NCI-H1092 (cell line): ENCODE measurements around the gene ZNF212.
"Not testable (repeated sequence)": the region's sequence is repeated elsewhere in the genome, so short reads cannot be mapped to it uniquely, and the experiment has no call there.

Experiments used
- DNase-seq: peaks from one replicate; lab custom pipeline; 2025; lab: John Stamatoyannopoulos, UW

The ZNF212 gene

DNA sequence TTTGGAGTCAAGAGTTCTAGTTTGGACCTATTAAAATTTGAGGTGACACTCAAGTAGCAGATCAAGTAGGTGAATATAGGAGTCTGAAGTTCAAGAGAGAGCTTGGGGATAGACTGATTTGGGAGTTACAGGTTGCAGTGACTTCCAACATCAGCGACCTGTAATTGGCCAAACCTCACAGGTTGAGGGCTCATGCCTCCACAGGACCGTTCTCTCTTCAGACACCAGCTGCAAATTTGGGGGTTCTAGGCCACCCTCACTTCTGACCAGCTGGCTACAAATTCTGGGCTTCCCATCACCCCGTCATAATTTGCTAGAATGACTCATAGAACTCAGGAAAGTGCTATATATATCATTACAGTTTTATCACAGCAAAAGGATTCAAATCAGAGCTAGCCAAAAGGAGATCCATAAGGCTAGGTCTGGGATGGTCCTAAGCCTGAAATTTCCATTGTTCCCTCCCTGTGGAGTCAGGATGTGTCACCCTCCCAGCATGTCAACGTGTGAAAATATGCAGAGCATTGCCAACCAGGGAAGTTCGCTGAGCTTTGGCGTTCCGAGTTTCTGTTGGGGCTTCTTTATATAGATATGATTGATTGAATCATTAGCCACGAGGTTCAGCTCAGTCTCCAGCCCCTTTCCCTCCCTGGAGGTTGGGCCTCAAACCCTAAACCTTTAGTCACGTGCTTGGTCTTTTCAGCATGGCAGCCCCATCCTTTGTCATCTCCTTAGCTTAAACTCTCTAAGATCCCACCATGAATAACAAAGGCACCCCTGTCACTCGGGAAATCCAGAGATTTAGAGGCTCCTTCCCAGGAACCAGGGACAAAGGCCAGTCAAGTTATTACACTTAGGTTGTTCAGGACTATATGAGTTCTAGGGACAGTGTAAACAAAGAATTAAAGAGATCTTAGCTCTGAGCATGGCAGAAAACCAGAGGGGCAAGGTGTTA is 20.7 kb upstream of the ZNF212 start:
- DNase-seq = no peak

DNA sequence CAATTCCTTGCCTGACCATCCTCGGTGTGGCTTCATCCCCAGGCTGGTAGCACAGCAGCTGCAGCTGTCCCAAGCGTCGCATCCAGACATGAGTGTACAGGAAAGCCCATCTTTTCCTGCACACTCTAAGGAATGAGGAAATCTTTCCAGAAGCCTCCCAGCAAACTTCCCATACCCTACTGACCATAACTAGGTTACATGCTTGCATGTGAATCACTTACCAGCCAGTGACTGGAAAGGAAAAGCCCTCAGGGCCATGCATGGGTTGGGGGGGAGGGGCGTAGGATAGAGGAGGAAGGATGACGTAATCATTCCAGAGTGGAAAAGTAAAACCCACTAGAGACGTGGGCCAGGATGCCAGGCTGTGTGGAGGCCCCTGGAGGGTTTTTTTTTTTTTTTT is 18.9 kb upstream of the ZNF212 start:
- DNase-seq = no peak

DNA sequence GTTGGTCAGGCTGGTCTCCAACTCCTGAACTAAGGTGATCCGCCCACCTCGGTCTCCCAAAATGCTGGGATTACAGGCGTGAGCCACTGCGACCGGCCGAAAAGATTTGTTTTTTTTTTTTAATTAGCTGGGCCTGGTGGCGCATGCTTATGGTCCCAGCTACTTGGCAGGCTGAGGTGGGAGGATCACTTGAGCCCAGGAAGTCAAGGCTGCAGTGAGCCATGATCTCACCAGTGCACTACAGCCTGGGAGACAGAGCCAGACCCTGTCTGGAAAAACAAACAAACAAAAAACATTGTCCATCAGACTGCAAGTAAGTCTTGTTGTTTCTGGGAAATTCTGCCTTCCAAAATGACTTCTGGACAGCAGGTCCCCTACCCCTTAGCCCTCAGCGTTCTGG is 16.3 kb upstream of the ZNF212 start:
- no peak for DNase-seq

DNA sequence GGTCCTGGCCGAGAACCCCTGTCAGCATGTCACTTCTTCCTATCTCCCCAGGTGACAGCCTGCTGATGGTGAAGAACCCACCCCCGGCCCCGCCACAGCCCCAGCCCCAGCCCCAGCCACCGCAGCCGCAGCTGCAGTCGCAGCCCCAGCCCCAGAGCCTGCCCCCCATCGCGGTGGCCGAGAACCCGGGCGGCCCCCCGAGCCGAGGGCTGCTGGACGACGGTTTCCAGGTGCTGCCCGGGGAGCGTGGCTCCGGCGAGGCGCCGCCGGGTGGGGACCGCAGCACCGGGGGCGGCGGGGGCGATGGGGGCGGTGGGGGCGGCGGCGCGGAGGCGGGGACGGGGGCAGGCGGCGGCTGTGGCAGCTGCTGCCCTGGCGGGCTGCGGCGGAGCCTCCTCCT is 15.7 kb upstream of the ZNF212 start:
- DNase-seq = no peak

DNA sequence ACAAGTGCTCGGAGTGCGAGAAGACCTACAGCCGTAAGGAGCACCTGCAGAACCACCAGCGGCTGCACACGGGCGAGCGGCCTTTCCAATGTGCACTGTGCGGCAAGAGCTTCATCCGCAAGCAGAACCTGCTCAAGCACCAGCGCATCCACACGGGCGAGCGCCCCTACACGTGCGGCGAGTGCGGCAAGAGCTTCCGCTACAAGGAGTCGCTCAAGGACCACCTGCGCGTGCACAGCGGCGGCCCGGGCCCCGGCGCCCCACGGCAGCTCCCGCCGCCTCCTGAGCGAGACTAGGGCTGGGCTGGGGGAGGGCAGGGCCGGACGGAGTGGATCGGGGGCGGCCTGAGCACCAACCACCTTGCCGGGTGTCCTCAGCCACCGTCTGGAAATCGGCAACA is 15.1 kb upstream of the ZNF212 start:
- no peak for DNase-seq

DNA sequence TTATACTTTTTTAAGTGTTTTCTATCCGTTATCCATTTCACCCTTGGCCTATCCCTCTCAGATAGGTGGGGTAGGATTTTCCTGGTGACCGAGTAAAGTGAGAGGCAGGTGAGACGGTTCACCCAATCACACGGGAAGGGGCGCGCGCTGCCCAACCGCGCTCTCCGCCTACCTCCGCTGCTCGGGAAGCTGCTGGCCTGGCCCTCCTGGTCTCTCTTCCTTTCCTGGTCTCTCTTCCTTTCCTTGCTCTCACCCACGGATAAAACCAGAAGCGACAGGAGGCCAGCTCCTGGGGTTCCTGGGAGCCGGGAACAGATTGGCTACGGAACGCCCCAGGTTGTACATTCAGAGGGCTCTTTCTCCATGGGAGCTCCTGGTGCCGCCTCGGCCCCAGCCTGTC is 14.3 kb upstream of the ZNF212 start:
- DNase-seq = no peak

DNA sequence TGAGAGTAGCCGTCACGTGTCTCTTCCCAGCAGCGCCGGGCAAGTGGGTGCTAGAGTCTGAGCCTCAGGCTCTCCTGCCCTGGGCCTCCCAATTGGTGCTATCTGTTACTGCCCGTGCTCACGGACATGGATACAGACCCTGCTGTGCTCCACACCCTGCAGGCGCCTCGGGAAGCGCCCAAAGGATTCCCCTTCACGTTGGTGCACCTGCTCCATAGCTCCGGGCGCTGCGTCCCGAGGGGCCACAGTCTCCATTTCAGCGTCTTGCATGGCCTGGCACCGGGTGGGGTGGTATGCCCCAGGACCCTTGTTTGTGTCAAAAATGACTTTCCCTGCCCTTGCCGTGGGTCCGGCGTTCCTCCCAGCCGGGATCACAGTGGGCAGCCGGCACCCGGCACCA is 13.8 kb upstream of the ZNF212 start:
- DNase-seq = no peak

DNA sequence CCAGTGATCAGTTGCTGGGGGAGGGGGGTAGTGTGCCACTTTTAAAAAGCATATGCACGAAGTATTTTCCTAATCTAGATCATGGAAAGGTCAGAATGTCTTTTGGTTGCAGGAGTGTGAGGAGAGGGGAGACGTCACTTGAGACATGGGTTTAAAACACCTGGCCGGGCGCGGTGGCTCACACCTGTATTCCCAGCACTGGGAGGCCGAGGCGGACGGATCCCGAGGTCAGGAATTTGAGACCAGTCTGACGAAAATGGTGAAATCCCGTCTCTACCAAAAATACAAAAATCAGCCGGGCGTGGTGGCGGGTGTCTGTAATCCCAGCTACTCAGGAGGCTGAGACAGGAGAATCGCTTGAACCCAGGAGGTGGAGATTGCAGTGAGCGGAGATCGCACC is 13.1 kb upstream of the ZNF212 start:
- not testable (repeated sequence) for DNase-seq

DNA sequence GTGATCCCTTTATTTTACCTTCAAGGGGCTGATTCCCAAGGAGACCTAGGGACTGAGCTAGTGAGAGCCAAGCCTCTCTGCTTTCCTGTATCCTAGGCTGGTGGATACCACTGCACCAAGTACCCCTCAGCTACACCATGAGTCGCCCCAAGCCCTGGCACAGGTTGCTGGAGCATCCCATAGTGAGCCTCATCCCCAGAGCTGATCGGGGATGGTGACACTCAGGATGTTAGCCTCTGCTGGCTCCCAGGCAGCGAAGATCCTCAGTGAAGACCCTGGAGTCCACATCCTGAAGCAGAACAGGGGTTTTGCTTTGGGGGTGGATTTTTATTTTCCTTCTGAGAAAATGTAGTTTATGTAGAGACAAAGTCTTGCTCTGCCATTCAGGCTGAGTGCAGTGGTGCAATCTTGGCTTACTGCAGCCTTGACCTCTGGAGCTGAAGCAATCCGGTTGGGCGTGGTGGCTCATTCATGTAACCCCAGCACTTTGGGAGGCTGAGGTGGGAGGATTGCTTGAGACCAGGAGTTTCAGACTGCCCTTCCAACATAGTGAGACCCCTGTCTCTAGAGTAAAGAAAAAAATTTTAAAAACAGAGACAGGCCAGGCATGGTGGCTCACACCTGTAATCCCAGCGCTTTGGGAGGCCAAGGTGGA is 12.5 kb upstream of the ZNF212 start:
- no peak for DNase-seq

DNA sequence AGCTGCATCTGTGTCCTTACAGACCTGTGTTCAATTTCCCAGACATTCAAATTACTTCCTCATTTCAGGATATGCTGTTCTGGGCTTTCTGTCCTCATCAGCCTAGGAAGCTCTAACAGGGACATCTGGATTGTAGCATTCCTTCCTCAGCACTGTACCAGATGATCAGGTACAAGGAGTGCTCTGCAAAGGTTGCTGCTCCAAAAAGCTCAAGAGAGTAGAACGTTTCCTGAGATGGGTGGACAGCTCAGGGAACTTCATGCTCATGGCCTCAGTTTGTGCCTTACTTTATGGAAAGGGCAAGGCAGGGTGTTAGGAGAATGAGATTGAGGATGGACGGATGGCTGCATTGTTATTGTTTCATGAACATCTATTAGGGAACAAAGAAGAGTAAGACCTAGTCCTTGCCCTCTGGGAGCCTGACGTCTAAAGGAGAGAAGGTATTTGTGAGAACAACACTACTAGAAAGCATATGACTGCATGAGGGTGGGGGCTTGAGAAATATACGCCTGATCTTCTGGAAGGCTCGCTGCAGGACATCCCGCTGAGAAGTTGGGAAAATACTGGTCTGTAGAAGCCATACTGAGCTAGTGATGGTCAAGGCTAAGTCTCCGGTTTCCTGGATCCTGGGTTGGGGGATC is 10.5 kb upstream of the ZNF212 start:
- no peak for DNase-seq

DNA sequence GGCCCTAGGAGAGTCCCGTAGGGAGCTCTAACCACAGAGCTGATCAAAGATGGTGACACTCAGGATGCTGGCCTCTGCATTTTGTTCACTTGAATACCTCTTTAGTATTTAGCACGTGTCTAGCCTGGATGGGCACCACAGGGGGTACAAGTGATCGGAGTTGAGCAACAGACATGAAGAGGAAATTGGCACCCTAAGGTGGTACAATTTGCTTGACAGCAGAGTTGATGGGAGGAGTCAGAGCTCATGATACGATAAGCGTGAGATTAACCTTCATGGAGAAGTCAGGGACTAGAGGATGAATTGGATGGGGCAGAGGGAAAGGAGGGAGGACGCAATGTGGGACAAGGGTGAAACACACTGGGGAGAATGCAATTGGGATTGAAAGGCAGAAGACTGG is 9.9 kb upstream of the ZNF212 start:
- DNase-seq = no peak

DNA sequence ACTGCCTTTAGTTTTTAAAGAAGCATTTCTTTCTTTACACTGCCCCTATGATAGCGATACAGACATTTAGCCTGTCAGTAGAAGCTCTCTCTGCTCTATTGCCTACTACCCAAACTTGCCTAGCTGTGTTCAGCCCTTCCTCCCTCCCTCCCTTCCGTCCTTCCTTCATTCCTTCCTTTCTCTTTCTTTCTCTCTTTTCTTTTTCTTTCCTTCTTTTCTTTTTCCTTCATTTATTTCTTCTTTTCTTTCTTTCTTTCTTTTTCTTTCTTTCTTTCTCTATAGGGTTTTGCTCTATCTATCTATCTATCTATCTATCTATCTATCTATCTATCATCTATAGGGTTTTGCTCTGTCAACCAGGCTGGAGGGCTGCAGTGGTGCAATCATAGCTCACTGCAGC is 7.1 kb upstream of the ZNF212 start:
- DNase-seq = no peak

DNA sequence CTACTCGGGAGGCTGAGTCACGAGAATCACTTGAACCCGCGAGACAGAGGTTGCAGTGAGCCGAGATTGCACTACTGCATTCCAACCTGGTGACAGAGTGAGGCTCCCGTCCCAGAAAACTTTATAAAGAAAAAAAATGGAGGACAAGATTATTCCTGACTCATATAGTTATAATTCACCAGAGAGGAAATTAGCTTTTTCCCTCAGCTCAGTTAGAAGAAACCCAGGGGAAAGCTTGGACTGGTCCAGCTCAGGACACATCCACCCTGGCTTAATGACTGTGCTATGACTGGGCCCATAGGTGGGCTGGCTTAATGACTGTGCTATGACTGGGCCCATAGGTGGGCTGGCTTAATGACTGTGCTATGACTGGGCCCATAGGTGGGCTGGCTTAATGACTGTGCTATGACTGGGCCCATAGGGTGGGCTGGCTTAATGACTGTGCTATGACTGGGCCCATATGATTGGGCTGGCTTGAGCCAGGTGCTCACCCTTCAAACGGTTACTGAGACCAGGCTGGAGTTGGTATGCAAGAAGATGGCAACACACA is 5.7 kb upstream of the ZNF212 start:
- DNase-seq = not testable (repeated sequence)

DNA sequence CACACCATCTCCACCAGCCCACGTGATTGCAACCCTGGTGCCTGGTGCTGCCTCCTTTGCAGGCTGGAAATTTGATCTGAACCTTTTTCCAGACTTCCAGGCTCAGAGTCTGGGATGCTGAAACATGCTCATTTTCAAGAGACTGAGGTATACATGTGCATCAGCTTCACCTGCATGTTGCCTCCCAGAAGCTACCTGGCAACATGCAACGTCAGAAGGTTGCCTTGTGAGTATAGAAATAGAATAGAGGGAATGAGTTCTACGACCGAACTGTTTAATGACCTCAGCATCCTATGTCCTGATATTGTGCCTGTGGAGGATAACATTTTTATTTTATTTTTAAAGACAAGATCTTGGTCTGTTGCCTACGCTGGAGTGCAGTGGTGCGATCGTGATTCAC is 1.9 kb upstream of the ZNF212 start:
- DNase-seq = no peak

DNA sequence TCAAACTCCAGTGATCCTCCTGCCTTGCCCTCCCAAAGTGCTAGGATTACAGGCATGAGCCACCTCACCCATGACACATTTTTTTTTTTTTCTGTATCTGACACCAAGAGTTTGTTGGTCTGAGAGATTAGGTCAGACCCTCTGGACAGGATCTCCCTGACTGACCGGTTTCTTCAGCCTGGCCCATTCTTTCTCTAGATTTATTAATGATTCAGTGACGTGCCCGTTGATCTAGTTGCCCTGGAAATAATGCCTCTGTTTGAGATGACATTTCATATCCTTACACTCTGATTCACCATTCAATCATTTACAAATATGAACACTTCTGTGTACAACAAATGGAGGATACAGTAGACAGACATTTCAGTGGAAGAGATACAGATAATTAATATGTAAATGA is 1.4 kb upstream of the ZNF212 start:
- DNase-seq = no peak

DNA sequence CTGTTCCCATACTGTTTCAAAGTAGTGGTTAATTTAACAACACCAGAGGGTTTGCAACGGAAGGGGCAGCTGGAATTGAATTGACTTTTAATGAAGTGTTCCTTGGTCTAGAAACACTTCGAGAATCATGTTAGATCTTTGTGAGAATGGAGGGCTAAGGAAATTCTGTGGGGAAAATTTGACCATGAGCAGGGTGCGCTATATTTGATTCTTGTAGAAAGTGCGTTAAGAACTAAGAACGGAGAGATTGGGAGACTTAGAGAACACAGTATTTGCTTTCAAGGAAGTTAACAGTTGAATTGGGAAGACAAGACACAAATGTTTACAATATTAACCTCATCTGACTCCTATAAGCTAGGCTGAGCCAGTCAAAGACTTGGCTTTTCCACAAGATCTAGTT is 1.2 kb downstream of the ZNF212 start:
- no peak for DNase-seq

DNA sequence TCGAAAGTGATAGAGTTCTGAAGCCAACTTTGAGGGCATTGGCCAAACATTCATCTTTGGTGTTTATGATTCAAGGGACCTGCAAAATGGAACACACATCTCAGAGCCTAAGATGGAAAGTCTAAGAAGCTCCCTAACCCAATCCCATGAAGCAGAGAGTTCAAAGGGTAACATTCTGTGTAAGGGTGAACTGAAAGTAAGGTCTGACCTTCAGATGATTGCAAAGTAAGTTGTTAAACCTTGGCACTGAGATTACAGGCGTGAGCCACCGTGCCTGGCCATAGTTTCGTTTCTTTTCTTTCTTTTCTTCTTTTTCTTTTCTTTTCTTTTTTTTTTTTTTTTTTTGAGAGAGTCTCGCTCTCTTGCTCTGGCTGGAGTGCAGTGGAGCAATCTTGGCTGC is 2.2 kb downstream of the ZNF212 start:
- DNase-seq = no peak

DNA sequence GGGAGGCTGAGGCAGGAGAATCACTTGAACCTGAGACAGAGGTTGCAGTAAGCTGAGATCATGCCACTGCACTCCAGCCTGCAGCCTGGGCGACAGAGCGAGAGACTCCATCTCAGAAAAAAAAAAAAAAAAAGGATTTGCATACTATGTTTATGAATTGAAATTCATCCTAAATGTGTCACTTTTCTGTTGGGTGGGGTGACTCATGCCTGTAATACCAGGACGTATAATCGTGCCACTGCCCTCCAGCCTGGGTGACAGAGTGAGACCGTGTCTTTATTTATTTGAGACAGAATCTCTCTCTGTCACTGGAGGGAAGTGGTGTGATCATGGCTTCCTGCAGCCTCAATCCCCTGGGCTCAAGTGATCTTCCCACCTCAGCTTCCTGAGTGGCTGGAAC is 5.8 kb downstream of the ZNF212 start:
- DNase-seq = no peak

DNA sequence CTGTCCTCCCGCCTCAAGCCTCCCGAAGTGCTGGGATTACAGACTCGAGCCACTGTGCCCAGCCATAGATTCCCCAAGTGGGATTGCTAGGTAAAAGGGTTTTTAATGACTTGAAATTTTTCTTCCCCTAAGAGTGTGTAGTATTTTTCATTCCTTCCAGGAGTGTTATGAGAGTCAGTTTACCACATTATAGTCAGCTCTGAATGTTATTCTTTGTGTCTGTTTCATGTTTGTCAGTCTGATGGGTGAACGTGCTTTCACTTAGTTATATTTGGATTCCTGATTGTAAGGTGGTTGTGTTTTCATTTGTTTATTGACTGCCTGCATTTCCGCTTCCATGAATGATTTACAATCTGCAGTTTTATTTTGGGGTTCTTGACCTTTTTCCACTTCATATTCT is 6.3 kb downstream of the ZNF212 start:
- DNase-seq = no peak

DNA sequence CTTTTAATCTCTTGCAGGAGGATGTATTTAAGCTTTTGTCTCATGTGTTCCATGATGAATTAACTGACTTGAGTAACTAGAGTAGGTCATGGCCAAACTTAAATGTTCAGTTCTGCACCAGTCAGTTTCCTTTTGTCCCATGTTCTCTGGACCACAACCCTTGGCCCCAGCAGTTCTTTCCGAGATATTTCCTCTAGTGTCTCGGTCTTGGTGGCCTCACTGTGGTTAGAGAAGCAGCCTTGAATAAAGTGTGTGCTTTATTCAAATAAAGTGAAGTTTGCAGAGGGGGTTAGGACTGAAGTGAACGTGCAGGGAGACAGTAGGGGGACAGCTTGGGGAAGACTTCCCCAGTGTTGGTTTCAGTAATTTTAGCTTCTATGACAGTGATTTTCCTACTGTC is 9.3 kb downstream of the ZNF212 start:
- DNase-seq = no peak

DNA sequence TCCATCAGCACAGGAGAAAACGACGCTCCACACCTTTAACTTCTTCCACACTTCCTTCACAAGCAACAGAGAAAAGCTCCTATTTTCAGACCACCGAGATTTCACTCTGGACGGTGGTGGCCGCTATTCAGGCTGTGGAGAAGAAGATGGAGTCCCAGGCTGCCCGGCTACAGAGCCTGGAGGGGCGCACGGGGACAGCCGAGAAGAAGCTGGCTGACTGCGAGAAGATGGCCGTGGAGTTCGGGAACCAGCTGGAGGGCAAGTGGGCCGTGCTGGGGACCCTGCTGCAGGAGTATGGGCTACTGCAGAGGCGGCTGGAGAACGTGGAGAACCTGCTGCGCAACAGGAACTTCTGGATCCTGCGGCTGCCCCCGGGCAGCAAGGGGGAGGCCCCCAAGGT is 10.7 kb downstream of the ZNF212 start:
- DNase-seq = not testable (repeated sequence)

DNA sequence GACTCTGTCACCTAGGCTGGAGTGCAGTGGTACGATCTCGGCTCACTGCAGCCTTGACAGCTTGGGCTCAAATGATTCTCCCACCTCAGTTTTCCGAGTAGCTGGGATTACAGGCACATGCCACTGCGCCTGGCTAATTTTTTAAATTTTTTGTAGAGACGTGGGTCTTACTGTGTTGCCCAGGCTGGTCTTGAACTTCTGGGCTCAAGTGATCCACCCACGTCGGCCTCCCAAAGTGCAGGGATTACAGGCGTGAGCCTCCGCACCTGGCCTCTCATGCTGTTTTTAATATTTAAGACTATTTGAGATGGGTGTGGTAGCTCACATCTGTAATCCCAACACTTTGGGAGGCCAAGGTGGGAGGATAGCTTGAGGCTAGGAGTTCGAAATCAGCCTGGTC is 12.1 kb downstream of the ZNF212 start:
- DNase-seq = not testable (repeated sequence)

DNA sequence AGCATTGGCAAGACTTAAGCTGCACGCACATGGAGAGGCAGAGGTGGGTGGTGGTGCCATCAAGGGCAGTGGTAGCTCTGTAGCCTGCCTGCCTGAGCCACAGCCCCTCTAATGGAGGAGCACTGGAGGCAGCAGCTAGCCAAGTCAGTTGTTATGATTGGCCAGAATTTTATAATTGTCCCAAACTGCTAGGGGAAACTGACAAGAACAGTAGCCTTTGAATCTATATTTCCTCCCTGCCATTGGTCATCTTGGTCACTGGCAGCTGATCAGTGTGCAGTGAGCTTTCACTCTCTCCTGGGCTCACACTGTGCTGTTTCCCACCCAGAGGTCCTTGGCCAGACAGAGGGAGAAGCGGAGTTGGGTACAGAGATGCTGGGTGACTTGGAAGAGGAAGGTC is 12.9 kb downstream of the ZNF212 start:
- no peak for DNase-seq
